A549 (cell line): ENCODE data around the gene DBT. TPM values are rescaled to one million over a fixed set of nuclear protein-coding genes. Genes with fewer than 3 reads are reported as not detected.

Source experiments
- ATAC-seq, 2 experiments: fragments of 200-7000 bp in 1 of 2; fragments of >200 bp in 1 of 2; cut with Nextera tagmentation in 1 of 2; cut with Tn5 transposase in 1 of 2; 3 replicates each; pipeline versions ENCODE4 v1.8.0 to v1.9.1; 2018 to 2020; ENCODE audit warnings: mild to moderate bottlenecking in 1 of 2, moderate library complexity in 1 of 2
- CTCF ChIA-PET: fragments of 300-600 bp; sonication (Branson Sonifier 250); formaldehyde crosslinking; extraction: SDS; loops from one replicate; lab custom pipeline; 2021; ENCODE audit warnings: antibody characterized with exemption, inconsistent platforms; lab: Yijun Ruan, JAX
- POLR2A ChIA-PET: fragments of 350-600 bp; formaldehyde crosslinking; extraction: SDS; loops from one replicate; lab custom pipeline; 2021; ENCODE audit warnings: antibody characterized with exemption, inconsistent platforms; lab: Yijun Ruan, JAX
- DNase-seq, 2 experiments: peaks; one replicate each; pipeline versions ENCODE4 v3.0.0 to v3.0.0-alpha.2; 2011 to 2016; ENCODE audit warnings: low read depth in 1 of 2, low spot score in 1 of 2
- FAIRE-seq: peaks from 2 replicates; lab custom pipeline; 2011; peaks lifted over from hg19 to GRCh38; lab: Jason Lieb, UNC
- H3K27ac ChIP-seq, 2 experiments: fragments of >200 bp; sonication (Bioruptor Twin); formaldehyde crosslinking; 3 replicates each; pipeline ENCODE4 v1.5.1; 2016 to 2017
- H3K4me1 ChIP-seq: fragments of >200 bp; sonication (Bioruptor Twin); formaldehyde crosslinking; 3 replicates; pipeline ENCODE4 v1.6.1; 2016
- H3K4me2 ChIP-seq: fragments of >200 bp; sonication (Bioruptor Twin); formaldehyde crosslinking; 3 replicates; pipeline ENCODE4 v1.6.1; 2016
- H3K4me3 ChIP-seq: fragments of >200 bp; sonication (Bioruptor Twin); formaldehyde crosslinking; 3 replicates; pipeline ENCODE4 v1.5.1; 2016
- H3K9me3 ChIP-seq: fragments of >200 bp; sonication (Bioruptor Twin); formaldehyde crosslinking; 3 replicates; pipeline ENCODE4 v1.6.1; 2016
- CBX8 ChIP-seq: fragments of 200-600 bp; sonication (generic); IDR thresholded peaks from 2 replicates; pipeline ENCODE4 v1.6.1; 2016
- CEBPB ChIP-seq, 2 experiments: fragments of >200 bp in 1 of 2; sonication (Bioruptor Twin) in 1 of 2; formaldehyde crosslinking in 1 of 2; IDR thresholded peaks; 2 replicates each; pipeline ENCODE4 v1.6.1; 2012 to 2016
- CTCF ChIP-seq: fragments of >200 bp; sonication (Bioruptor Twin); formaldehyde crosslinking; IDR thresholded peaks from 3 replicates; pipeline ENCODE4 v1.5.1; 2016
- FOSB ChIP-seq: fragments of 250-450 bp; sonication (Bioruptor Pico); IDR thresholded peaks from 2 replicates; pipeline ENCODE4 v1.5.0; 2020; ENCODE audit warnings: mild to moderate bottlenecking, moderate library complexity
- GATA3 ChIP-seq: IDR thresholded peaks from 2 replicates; pipeline ENCODE4 v1.6.1; 2012; ENCODE audit warnings: borderline replicate concordance
- HDAC2 ChIP-seq: fragments of 200-600 bp; sonication (generic); IDR thresholded peaks from 2 replicates; pipeline ENCODE4 v1.6.1; 2016
- HES2 ChIP-seq: fragments of >200 bp; sonication (Bioruptor Twin); formaldehyde crosslinking; IDR thresholded peaks from 2 replicates; pipeline ENCODE4 v1.6.1; 2016
- HEYL ChIP-seq: fragments of 250-450 bp; sonication (Bioruptor Pico); IDR thresholded peaks from 2 replicates; pipeline ENCODE4 v1.8.0; 2021; ENCODE audit warnings: mild to moderate bottlenecking, moderate library complexity
- HOXB13 ChIP-seq: fragments of 250-450 bp; sonication (Bioruptor Pico); IDR thresholded peaks from 2 replicates; pipeline ENCODE4 v1.5.0; 2020; ENCODE audit warnings: low read depth, mild to moderate bottlenecking, moderate library complexity
- KDM5A ChIP-seq: fragments of 200-600 bp; sonication (generic); IDR thresholded peaks from 2 replicates; pipeline ENCODE4 v1.6.1; 2016; ENCODE audit warnings: antibody characterized with exemption, mild to moderate bottlenecking
- MAFK ChIP-seq: fragments of 450-650 bp; IDR thresholded peaks from 2 replicates; pipeline ENCODE4 v1.6.1; 2014; ENCODE audit not compliant: partially characterized antibody
- MAZ ChIP-seq: fragments of 150-350 bp; IDR thresholded peaks from 2 replicates; pipeline ENCODE4 v1.6.1; 2014; ENCODE audit warnings: antibody characterized with exemption, low read depth, low read length, borderline replicate concordance
- MYC ChIP-seq: IDR thresholded peaks from 2 replicates; pipeline ENCODE4 v1.6.1; 2012; ENCODE audit warnings: mild to moderate bottlenecking, inconsistent platforms, low read length, improper control_type of control experiment, borderline replicate concordance
- NR3C1 ChIP-seq: fragments of >200 bp; sonication (Bioruptor Twin); formaldehyde crosslinking; IDR thresholded peaks from 3 replicates; pipeline ENCODE4 v1.6.1; 2017
- RARB ChIP-seq: fragments of 250-450 bp; sonication (Bioruptor Pico); IDR thresholded peaks from 2 replicates; pipeline ENCODE4 v1.8.0; 2021; ENCODE audit warnings: mild to moderate bottlenecking, moderate library complexity
- REST ChIP-seq: fragments of 200-600 bp; sonication (generic); IDR thresholded peaks from 2 replicates; pipeline ENCODE4 v1.6.1; 2016; ENCODE audit warnings: antibody characterized with exemption, mild to moderate bottlenecking, moderate library complexity
- RNF2 ChIP-seq: fragments of 200-600 bp; sonication (generic); IDR thresholded peaks from 2 replicates; pipeline ENCODE4 v1.6.1; 2016; ENCODE audit warnings: low read depth, mild to moderate bottlenecking, antibody characterized with exemption, moderate library complexity, borderline replicate concordance
- SREBF2 ChIP-seq: fragments of 450-650 bp; IDR thresholded peaks from 2 replicates; pipeline ENCODE4 v1.6.1; 2014; ENCODE audit warnings: mild to moderate bottlenecking, moderate library complexity
- USF2 ChIP-seq: fragments of 450-650 bp; IDR thresholded peaks from 2 replicates; pipeline ENCODE4 v1.6.1; 2014; ENCODE audit warnings: antibody characterized with exemption
- ZC3H11A ChIP-seq: fragments of 450-650 bp; IDR thresholded peaks from 2 replicates; pipeline ENCODE4 v1.6.1; 2014; ENCODE audit warnings: antibody characterized with exemption, mild to moderate bottlenecking
- ZNF302 ChIP-seq: fragments of 250-450 bp; sonication (Bioruptor Pico); IDR thresholded peaks from 2 replicates; pipeline ENCODE4 v1.9.0; 2021; ENCODE audit warnings: inconsistent platforms, mild to moderate bottlenecking, moderate library complexity
- ZSCAN20 ChIP-seq: fragments of 250-450 bp; sonication (Bioruptor Pico); IDR thresholded peaks from 2 replicates; pipeline ENCODE4 v1.8.0; 2022; ENCODE audit warnings: mild to moderate bottlenecking, moderate library complexity
- WGBS: methylation state at CpG from one replicate; pipeline ENCODE4 v1.1.6; 2017; ENCODE audit errors: missing lambda C conversion rate; 5-methylcytosine and 5-hydroxymethylcytosine counted together
- polyA plus RNA-seq, 4 experiments: library from polyadenylated mRNA; depleted of rRNA in 3 of 4; stranded (reverse); fragments of >200 nt; fragmentation: RNase III in 1 of 4; extraction: RNeasy Plus Mini Kit Qiagen cat#74134 plus additional on column Dnase treatment in 1 of 4; gene quantifications; 2 replicates in 3 of 4; 3 replicates in 1 of 4; pipeline ENCODE4 v1.2.3, GENCODE V29; 2011 to 2017

DBT gene
- polyA plus RNA-seq, 2 of the 4 experiments (the other 2 are of a cell fraction): 3.6 to 8.7 TPM

GRCh38 chr1:100177295-100178041 lies 72.2 kb downstream of the DBT start:
- CTCF ChIA-PET: no interaction called here
- ATAC-seq: no peak
- Histone ChIP-seq H3K4me1 (no peaks in the 10 kb centered on the region), H3K4me3 (no peak overlapping the region), H3K27ac (no peak overlapping the region)
- DNase-seq: no peak
- no peak for TF ChIP-seq RNF2
- no peak for TF ChIP-seq GATA3
- TF ChIP-seq FOSB (CRISPR knock-in tag): no peak
- no peak for TF ChIP-seq RARB (CRISPR knock-in tag)
- no peak for TF ChIP-seq ZSCAN20 (CRISPR knock-in tag)
- TF ChIP-seq KDM5A: no peak
- no peak for TF ChIP-seq MYC
- no peak for TF ChIP-seq HDAC2
- no peak for TF ChIP-seq ZNF302 (CRISPR knock-in tag)
- no peak for TF ChIP-seq CEBPB (IDR thresholded peaks at IDR 0.05)
- no peak for TF ChIP-seq ZC3H11A
- no peak for TF ChIP-seq CBX8
- no peak for TF ChIP-seq CTCF
- no peak for TF ChIP-seq HEYL (CRISPR knock-in tag)
- TF ChIP-seq, all 56 proteins: peak for 0
- 80% methylated on average over 4 of the region's 4 CpGs for WGBS
- FAIRE-seq: no peak
- Histone ChIP-seq H3K4me2 (no peak overlapping the region), H3K9me3 (no peaks in the 10 kb centered on the region)
- POLR2A ChIA-PET: no interaction called here

DNA sequence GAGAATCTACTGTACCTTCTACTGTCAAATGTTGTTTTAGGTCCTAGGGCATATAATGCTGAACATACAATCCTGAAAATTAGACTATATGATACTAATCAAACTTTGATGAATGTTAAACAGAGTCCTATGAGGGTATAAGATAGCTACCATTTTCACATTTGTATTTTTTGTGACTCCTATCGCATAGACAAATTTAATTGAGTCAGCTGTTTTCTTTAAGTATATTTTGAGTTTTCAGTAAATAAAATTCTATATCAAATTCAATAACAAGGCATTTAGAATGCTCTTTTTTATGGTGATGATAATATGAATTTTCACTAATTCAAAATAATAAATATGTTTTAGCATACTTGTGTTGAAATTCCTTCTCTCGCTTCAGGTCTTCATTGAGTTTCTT lies 81.6 kb downstream of the DBT start:
- CTCF ChIA-PET: no interaction called here
- Histone ChIP-seq H3K9me3 (no peaks in the 10 kb centered on the region), H3K4me2 (no peak overlapping the region), H3K27ac (no peak overlapping the region), H3K4me3 (no peak overlapping the region), H3K4me1 (no peaks in the 10 kb centered on the region)
- WGBS: 93% methylated on average over 2 of the region's 2 CpGs
- TF ChIP-seq MAFK: peak; percentile 22
- TF ChIP-seq NR3C1: no peak
- DNase-seq (no peak), ATAC-seq (no peak), FAIRE-seq (no peak)
- POLR2A ChIA-PET: no interaction called here

DNA sequence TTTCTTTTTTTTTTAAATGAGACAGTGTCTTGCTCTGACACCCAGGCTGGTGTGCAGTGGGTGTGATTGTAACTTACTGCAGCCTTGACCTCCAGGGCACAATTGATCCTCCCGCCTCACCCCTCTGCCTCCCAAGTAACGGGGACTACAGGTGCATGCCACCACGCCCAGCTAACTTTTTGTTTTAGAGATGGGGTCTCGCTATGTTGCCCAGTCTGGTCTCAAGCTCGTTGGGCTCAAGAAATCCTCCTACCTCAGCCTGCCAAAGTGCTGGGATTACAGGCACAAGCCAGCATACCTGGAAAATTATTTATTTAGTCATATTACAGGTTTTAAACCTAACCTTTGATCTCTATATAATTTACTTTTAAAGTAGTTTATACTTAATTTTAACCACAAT lies 84.9 kb downstream of the DBT start:
- no peaks in the 10 kb centered on the region for H3K9me3 ChIP-seq
- POLR2A ChIA-PET: no interaction called here
- no peak overlapping the region for H3K4me3 ChIP-seq
- no peaks in the 10 kb centered on the region for H3K4me1 ChIP-seq
- CTCF ChIA-PET: no interaction called here
- no peak for ATAC-seq
- FAIRE-seq: no peak
- no peak for DNase-seq
- H3K27ac ChIP-seq: no peak overlapping the region
- 76% methylated on average over 5 of the region's 5 CpGs for WGBS
- no peak overlapping the region for H3K4me2 ChIP-seq
- TF ChIP-seq HES2: no peak
- no peak for TF ChIP-seq RNF2
- TF ChIP-seq HOXB13: no peak
- TF ChIP-seq USF2: no peak
- no peak for TF ChIP-seq REST
- TF ChIP-seq SREBF2: no peak
- TF ChIP-seq CEBPB (IDR thresholded peaks at IDR 0.05): no peak
- no peak for TF ChIP-seq MAZ
